HUES48 (cell line): ENCODE measurements around the gene CD80.

Experiments used
- H3K27ac ChIP-seq: one replicate; pipeline ENCODE4 v1.7.0; 2013; ENCODE audit warnings: low read depth, low read length, inconsistent platforms
- H3K27me3 ChIP-seq: 2 replicates; pipeline ENCODE4 v1.6.1; 2013; ENCODE audit warnings: mild to moderate bottlenecking, low read length; ENCODE audit not compliant: control insufficient read depth, insufficient read depth
- H3K36me3 ChIP-seq: 2 replicates; pipeline ENCODE4 v1.6.1; 2013; ENCODE audit warnings: low read length; ENCODE audit not compliant: control insufficient read depth, insufficient read depth
- H3K4me1 ChIP-seq: 2 replicates; pipeline ENCODE4 v1.6.1; 2013; ENCODE audit warnings: mild to moderate bottlenecking, low read length; ENCODE audit not compliant: control insufficient read depth, insufficient read depth
- H3K4me3 ChIP-seq: 2 replicates; pipeline ENCODE4 v1.5.1; 2013; ENCODE audit warnings: mild to moderate bottlenecking, low read depth, low read length
- H3K9ac ChIP-seq: 2 replicates; pipeline ENCODE4 v1.6.1; 2013; ENCODE audit warnings: mild to moderate bottlenecking, low read depth, low read length, moderate library complexity
- H3K9me3 ChIP-seq: 2 replicates; pipeline ENCODE4 v1.6.1; 2013; ENCODE audit warnings: low read length; ENCODE audit not compliant: control insufficient read depth, insufficient read depth

Gene CD80, protein sequence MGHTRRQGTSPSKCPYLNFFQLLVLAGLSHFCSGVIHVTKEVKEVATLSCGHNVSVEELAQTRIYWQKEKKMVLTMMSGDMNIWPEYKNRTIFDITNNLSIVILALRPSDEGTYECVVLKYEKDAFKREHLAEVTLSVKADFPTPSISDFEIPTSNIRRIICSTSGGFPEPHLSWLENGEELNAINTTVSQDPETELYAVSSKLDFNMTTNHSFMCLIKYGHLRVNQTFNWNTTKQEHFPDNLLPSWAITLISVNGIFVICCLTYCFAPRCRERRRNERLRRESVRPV

DNA sequence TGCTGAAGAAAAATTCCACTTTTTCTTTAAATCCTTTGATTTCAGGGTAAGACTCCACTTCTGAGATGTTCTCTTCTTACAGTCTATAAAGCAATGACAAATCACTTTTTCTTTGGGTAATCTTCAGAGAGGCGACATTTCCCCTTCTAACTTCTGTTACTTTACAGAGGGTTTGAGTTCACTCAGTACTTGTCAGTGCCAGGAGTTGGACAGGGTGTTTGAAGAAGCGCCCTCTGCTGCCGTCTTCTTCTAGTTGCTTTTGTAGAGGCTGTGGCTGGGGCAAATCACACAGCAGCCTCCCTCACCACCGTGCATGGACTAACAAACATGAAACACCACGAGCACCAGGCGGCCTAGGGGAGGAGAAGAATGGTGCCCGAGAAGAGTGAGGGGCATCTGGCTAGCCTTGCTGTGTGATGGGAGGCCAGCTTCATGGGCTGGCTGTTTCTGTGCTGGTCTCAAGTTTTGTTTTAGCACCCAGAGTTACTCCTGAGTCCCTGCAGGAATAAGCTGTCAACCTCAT, at the start of gene CD80:
Gene CD80 (minus strand): TSS at position 174 of the 523 bp plus-strand sequence. CDS start 1,886 bp downstream, outside the sequence.
- H3K9me3 ChIP-seq = no peaks in the 10 kb centered on the region
- no peak within 1 kb of the TSS for H3K4me3 ChIP-seq
- no peak within 1 kb of the TSS for H3K9ac ChIP-seq
- H3K27me3 ChIP-seq = no peaks in the 10 kb centered on the region
- H3K36me3 ChIP-seq = no peaks in the 10 kb centered on the region
- no peaks in the 10 kb centered on the region for H3K4me1 ChIP-seq
- H3K27ac ChIP-seq = no peak within 1 kb of the TSS

DNA sequence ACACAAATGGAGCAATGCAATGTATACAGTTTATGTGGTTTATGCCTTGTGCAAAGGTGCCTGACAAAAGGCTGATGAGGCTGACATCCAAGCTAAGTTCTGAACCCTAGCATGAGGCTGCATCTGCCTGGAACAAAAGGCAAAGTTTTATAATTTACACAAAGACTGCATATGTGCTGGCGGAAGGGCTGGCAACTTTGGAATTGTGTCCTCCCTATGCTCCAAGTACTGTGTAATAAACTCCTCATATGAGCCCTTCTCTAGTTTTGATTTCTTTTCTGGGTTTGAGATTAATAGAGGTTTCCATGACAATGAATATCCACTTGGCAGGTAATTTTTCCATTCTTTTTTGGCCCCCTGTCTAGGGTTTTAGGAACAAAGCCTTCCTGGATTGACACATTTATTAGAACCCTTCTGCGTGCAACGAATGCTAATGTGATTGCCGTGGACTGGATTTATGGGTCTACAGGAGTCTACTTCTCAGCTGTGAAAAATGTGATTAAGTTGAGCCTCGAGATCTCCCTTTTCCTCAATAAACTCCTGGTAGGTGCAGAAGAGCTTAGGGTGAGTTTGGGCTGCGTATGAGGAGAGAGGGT, 49.1 kb upstream of the CD80 start:
- Histone ChIP-seq H3K4me3 (no peak overlapping the region), H3K36me3 (no peaks in the 10 kb centered on the region), H3K9ac (no peak overlapping the region), H3K27me3 (no peaks in the 10 kb centered on the region), H3K27ac (no peak overlapping the region), H3K9me3 (no peaks in the 10 kb centered on the region), H3K4me1 (no peaks in the 10 kb centered on the region)

DNA sequence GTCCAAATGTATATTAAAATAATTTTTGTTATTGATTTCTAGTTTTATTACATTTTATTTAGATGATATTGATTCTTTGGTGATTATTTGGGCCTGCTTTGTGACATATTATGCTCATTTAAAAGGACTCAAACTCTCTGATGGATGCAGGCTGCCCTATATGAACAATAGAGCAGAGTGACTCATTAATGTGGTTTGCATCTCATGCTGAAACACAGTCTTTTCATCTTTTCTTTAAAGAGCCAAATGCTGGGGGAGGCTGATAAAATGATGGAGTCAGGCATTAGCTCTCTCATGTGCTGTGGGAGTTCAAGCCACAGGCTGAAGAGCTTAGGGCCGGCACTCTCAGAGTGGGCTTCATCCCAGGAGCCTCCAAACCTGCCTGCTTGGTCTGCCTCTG, 45.5 kb upstream of the CD80 start:
- no peaks in the 10 kb centered on the region for H3K27me3 ChIP-seq
- H3K9me3 ChIP-seq = no peaks in the 10 kb centered on the region
- no peak overlapping the region for H3K9ac ChIP-seq
- no peak overlapping the region for H3K4me3 ChIP-seq
- H3K4me1 ChIP-seq = no peaks in the 10 kb centered on the region
- H3K36me3 ChIP-seq = no peaks in the 10 kb centered on the region
- H3K27ac ChIP-seq = no peak overlapping the region

DNA sequence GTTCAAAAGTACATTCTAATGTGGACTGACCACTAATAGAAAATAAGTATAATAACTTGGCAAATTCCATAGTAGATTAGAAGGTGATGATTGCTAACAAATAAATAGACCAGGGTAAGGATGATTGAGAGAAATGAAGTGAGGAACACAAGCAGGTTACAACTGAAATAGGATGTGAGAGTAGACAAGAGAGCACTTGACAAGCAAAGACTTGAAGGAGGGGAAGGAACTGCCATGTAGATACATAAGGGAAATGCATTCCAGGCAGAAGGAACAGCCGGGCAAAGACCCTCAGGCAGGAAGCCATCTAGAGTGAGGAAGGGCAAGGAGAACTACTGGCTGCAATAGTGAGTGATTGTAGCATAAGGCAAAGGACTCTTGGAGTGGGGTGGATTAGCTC, 43.3 kb upstream of the CD80 start:
- Histone ChIP-seq H3K4me3 (no peak overlapping the region), H3K27me3 (no peaks in the 10 kb centered on the region), H3K4me1 (no peaks in the 10 kb centered on the region), H3K27ac (no peak overlapping the region), H3K36me3 (no peaks in the 10 kb centered on the region), H3K9me3 (no peaks in the 10 kb centered on the region), H3K9ac (no peak overlapping the region)

DNA sequence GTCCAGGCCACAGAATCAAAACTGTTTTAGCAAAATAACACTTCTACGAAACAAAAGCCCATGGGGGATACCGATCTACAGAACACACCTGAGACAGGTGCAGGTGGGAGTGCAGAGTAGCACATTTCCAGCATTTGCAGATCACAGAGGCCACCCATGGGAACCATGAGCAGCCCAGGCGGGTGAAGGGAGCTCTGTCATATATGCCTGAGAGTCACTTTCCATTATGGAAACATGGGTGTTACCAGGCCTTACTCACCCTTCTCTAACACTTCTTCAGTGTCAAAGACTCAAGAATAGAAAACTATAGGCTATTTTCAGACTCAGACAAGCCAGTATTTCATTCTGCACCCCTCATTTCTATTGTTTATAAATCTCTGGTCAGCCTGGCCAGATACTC, 41.7 kb upstream of the CD80 start:
- no peak overlapping the region for H3K4me3 ChIP-seq
- no peaks in the 10 kb centered on the region for H3K36me3 ChIP-seq
- no peak overlapping the region for H3K9ac ChIP-seq
- no peak overlapping the region for H3K27ac ChIP-seq
- H3K9me3 ChIP-seq = no peaks in the 10 kb centered on the region
- H3K27me3 ChIP-seq = no peaks in the 10 kb centered on the region
- no peaks in the 10 kb centered on the region for H3K4me1 ChIP-seq

DNA sequence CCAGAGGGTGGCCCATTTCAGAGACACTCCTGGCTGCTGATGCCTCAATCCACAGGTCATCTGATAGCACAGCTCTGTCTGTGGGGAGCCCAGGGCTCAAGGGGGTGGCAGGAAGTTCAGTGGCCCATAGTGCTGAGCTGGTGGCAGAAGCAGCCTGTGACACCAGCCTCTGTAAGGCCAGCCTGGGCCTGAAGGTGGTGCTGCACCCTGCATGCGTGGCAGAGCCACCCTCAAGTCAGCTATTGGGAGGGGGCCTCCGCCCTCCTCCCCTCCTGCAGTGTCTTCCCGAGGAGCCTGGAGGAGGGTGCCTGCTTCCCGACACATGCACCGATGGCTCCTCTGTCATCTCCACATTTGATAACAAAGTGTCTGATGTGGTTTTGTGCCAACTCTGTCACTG, 41.3 kb upstream of the CD80 start:
- Histone ChIP-seq H3K9ac (no peak overlapping the region), H3K27ac (no peak overlapping the region)

DNA sequence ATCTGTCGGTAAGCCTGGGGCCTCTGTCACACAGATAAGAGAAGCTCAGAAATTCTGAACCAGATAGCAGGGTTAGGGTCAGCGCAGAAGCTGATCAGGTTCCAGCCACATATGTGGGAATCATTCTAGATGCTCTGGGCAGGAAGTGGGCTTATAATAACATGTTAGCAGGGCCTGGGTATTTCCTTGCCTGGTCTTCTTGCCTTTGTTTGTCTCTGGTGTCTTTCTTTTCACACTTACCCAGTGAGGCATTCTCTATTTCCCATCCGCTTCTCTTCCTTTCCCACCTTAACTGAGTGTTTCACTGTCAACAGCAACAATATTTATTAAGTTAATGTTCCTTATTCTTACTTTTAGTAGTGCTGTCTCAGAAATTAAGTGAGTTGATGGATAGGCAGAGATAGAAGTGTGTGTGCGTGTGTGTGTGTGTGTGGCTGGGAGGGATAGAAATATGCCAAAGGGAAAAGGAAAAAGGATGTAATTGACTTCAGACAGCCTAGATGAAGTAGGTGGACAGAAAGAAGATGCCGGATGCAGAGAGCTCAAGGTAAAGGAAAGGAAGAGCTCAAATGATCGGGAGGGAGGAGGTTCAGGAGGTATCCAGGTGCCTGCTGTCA, 40.3 kb upstream of the CD80 start:
- H3K4me3 ChIP-seq = no peak overlapping the region
- H3K27me3 ChIP-seq = no peaks in the 10 kb centered on the region
- H3K9ac ChIP-seq = no peak overlapping the region
- H3K36me3 ChIP-seq = no peaks in the 10 kb centered on the region
- H3K4me1 ChIP-seq = no peaks in the 10 kb centered on the region
- no peak overlapping the region for H3K27ac ChIP-seq
- no peaks in the 10 kb centered on the region for H3K9me3 ChIP-seq

More for the DNA sequence above, 41.3 kb upstream of the CD80 start:
- Histone ChIP-seq H3K9me3 (no peaks in the 10 kb centered on the region), H3K27me3 (no peaks in the 10 kb centered on the region), H3K4me1 (no peaks in the 10 kb centered on the region), H3K4me3 (no peak overlapping the region), H3K36me3 (no peaks in the 10 kb centered on the region)

DNA sequence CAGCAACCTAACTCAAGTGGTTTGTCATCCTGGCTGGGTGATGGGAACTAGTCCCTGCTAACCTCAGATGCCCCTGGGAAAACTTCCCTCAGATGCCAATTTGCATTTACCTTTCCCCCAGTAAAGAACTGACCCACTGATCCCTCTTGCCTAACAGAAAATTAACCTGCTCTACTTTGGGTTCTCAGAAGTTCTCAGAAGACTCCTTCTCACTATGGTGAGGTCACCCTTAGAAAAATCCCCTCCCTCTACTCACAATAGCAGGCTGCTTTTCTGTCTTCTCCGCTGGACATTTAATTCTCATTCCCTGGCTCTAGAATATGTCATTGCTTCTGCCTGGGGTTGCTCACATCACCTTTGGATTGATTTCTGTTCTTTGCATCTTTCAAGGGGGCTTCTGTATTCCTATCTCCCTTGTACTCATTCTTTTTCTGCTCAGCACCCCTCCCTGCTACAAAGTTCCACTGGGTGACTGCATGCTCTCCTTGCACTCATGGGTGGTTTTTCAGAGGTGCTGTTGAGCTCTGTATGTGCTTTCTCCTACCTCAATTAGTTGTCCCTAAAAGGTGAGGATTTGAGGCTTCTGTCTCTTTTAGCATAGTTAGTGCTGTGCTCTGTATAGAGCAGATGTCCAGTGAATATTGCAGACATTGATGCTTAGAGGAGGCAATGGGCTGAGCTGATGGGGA, 39.1 kb upstream of the CD80 start:
- no peaks in the 10 kb centered on the region for H3K4me1 ChIP-seq

DNA sequence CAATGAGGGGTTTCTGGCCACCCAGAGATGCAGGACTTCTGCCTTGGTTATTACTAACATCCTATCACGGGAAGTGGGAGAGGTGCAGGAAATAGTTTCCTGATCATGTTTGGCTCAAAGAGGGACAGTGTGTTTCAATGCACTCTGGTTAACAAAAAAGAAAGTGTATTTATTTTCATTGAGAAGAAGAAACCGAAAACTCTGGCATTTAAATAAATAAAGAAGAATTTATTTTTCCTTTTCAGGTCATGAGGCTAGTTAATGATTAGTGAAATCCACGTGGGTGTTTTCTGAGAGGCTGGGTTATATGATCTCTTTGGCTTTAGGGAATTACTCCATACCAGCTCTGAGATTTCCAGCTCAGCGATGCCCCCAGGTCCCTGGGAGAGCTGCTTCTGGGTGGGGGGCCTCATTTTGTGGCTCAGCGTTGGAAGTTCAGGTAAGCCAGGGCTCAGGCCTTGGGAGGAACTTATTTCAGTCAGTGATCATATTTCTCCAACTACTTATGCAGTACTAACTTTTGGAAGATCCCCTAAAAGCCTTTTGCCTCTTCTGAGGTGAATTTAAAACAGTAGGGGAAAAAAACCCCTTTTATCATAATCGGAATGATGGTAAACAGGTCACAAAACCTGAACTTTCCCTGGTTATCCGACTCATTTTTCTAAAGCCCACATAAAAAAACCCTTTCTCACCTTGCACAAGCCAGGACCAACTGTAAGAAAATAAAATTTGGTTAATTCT, 38.3 kb upstream of the CD80 start, which contains the start of gene PLA1A:
Gene PLA1A (plus strand): TSS at position 338 of the 741 bp plus-strand sequence. CDS start 29 bp downstream, at position 367.
- H3K4me1 ChIP-seq = no peaks in the 10 kb centered on the region
- H3K27me3 ChIP-seq = no peaks in the 10 kb centered on the region
- H3K36me3 ChIP-seq = no peaks in the 10 kb centered on the region
- H3K27ac ChIP-seq = no peak within 1 kb of the TSS
- no peaks in the 10 kb centered on the region for H3K9me3 ChIP-seq
- H3K4me3 ChIP-seq = no peak within 1 kb of the TSS
- no peak within 1 kb of the TSS for H3K9ac ChIP-seq

More for the DNA sequence above, 39.1 kb upstream of the CD80 start:
- Histone ChIP-seq H3K36me3 (no peaks in the 10 kb centered on the region), H3K9me3 (no peaks in the 10 kb centered on the region), H3K27ac (no peak overlapping the region), H3K27me3 (no peaks in the 10 kb centered on the region), H3K9ac (no peak overlapping the region), H3K4me3 (no peak overlapping the region)

DNA sequence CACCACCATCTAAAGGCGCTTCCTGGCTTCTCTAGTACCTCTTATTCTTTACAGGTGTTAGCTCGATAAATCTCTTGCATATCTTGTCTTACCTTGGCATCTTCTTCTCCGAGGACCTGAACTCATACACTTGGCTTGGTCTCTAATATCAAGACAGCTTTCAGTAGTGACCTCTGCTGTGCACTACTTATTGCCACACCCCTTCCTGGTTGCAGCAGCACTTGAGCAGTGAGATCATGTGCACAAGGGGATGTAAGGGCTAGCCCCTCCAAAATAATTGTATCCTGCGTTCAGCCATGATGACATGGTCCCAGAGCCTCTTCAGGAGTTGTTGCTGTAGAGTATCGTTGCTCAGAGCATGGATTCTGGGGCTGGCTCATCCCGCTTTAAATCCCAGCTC, 37.0 kb upstream of the CD80 start:
- Histone ChIP-seq H3K4me3 (no peak overlapping the region), H3K27ac (no peak overlapping the region), H3K4me1 (no peaks in the 10 kb centered on the region), H3K9ac (no peak overlapping the region), H3K36me3 (no peaks in the 10 kb centered on the region), H3K27me3 (no peaks in the 10 kb centered on the region), H3K9me3 (no peaks in the 10 kb centered on the region)
